HG03139 (cell line): ENCODE results near the gene INSIG2.
"Not testable (repeated sequence)": the region's sequence is repeated elsewhere in the genome, so short reads cannot be mapped to it uniquely, and the experiment has no call there.

Experiments
- ATAC-seq: cut with Tn5 transposase; IDR thresholded peaks from one replicate; pipeline ENCODE4 v1.9.1; 2021; ENCODE audit not compliant: unreplicated experiment

Gene INSIG2

GRCh38 chr2:118059919-118060478 is 28.3 kb upstream of the INSIG2 start:
- ATAC-seq = no peak

- peak; percentile 81 for ATAC-seq
Observed at GRCh38 chr2:118061135-118061955, 26.9 kb upstream of the INSIG2 start.

- no peak for ATAC-seq
Observed at GRCh38 chr2:118062048-118062447, 26.2 kb upstream of the INSIG2 start.

- ATAC-seq = no peak
Observed at GRCh38 chr2:118062669-118063068, 25.6 kb upstream of the INSIG2 start.

GRCh38 chr2:118065015-118065706 is 23.1 kb upstream of the INSIG2 start:
- ATAC-seq = no peak

GRCh38 chr2:118065921-118066511 is 22.3 kb upstream of the INSIG2 start:
- no peak for ATAC-seq

GRCh38 chr2:118077636-118078247 is 10.5 kb upstream of the INSIG2 start:
- ATAC-seq = no peak

- no peak for ATAC-seq
Observed at GRCh38 chr2:118078734-118079133, 9.5 kb upstream of the INSIG2 start.

GRCh38 chr2:118084491-118085089 is 3.7 kb upstream of the INSIG2 start:
- no peak for ATAC-seq

- no peak for ATAC-seq
Observed at GRCh38 chr2:118085173-118086023, 2.9 kb upstream of the INSIG2 start.

- no peak for ATAC-seq
Observed at GRCh38 chr2:118086024-118086633, 2.1 kb upstream of the INSIG2 start.

GRCh38 chr2:118089139-118089800 is 999 bp downstream of the INSIG2 start:
- ATAC-seq = peak; percentile 25

- no peak for ATAC-seq
Observed at GRCh38 chr2:118090387-118091139, 2.3 kb downstream of the INSIG2 start.

GRCh38 chr2:118091140-118091478 is 2.8 kb downstream of the INSIG2 start:
- no peak for ATAC-seq

- no peak for ATAC-seq
Observed at GRCh38 chr2:118091631-118092030, 3.4 kb downstream of the INSIG2 start.

GRCh38 chr2:118094102-118094501 is 5.8 kb downstream of the INSIG2 start:
- not testable (repeated sequence) for ATAC-seq

- no peak for ATAC-seq
Observed at GRCh38 chr2:118094503-118094902, 6.2 kb downstream of the INSIG2 start.

- ATAC-seq = no peak
Observed at GRCh38 chr2:118095610-118096009, 7.3 kb downstream of the INSIG2 start.
